Fibroblast of gingiva (primary cell): Measurements from ENCODE around the gene TPSAB1.

ENCODE experiments used
- DNase-seq: peaks from one replicate; pipeline ENCODE4 v3.0.0-alpha.2; 2011; ENCODE audit warnings: low read depth

Gene TPSAB1

DNA sequence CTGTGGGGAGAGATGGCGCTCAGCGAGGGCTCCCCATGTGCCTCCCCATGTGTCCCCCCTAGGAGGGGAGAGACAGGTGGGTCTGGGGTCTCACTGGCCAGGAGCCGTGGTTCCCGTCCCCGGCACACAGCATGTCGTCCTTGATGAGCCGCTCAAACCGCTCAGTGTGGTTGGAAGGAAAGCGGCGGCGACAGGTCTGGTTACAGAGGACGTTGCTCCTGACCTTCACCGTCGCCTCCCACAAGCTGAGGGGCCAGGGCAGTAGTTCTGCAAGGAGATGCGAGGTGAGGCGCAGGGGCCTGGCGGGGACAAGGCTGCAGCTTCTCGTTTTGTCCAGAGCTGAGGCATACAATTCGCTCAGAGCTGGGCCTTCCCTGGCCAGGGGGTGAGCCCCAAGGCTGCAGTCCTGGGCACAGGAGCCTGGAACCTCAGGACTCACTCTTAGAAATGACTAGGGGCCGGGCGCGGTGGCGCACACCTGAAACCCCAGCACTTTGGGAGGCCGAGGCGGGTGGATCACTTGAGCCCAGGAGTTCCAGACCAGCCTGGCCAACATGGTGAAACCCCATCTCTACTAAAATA lies 46.1 kb downstream of the TPSAB1 start:
- DNase-seq: no peak

DNA sequence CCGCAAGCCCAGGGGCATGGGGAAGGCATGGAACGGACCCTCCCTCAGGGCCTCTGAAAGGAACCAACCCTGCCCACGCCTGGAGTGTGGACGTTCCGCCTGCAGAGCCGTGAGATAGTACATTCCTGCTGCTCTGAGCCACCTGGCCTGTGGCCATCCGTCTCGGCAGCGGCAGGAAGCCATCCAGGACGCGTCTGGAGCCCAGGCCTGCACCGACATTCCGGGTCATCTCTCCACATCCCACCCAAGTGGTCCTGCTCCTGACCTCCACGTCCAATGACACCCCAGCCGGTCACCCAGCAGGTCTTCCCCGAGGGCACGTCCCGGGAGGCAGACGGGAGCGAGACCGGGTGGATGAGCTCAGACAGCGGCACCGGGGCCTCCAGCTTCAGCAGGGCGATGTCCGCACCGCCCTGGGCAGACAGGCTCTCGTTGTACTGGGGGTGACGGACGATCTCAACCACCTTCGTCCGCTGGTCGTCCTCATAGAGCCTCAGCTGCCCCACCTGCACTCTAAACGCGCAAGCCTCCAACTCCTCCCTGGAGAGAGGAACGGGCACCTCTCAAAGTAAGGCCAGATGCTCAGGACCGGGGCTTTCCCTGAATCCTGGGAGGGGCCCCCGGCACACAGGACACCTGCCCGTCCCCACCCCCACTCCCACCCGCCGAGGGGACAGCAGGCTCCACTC lies 47.6 kb downstream of the TPSAB1 start:
- DNase-seq: no peak

DNA sequence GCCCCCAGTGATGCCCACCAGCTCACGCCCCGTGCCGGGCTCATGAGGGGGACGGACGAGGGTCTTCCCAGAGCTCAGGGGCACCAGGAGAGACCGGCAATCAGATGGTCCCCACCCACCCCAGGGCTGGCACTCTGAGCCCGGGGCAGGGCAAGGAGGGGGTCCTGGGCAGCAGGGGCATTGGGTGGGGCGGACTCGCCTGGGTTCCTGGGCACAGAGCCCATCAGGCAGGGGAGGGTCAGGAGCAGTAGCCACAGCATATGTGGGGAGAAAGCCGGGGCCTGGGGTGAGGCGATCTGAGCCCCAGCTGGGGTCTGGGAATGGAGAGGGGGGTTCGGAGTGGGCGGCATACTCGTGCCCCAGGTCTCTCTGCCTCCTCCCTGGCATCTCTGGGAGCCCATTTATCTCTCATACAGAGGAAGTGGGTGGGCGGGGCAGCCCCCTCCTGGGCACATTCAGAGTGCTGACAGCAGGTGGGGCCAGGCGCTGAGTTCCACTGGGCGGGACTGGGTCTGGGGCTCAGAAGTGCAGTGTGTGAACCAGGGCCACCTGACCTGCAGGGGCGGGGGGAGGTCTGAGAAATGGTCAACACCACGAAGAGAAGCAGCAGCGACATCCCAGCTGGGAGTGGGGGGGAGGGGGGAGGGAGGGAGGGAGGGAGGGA lies 48.4 kb downstream of the TPSAB1 start:
- DNase-seq: no peak

DNA sequence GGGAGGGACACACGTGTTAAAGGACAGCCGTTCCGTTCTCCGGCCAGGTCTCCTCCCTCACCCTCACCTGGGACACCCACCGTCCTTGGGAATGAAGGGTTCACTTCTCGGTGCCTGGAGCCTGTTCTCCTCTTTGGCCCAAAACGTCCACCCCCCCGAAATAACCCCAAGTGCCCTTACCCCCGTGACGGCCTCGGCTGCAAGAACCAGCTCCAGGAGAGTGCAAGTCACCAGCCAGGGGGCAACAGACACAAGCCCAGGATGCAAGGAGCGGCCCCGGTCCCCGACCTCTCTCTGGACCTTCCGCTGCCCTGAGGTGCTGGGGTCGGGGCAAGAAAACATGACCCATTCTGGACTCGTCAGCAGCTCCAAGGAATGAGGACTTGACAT lies 49.0 kb downstream of the TPSAB1 start:
- no peak for DNase-seq

DNA sequence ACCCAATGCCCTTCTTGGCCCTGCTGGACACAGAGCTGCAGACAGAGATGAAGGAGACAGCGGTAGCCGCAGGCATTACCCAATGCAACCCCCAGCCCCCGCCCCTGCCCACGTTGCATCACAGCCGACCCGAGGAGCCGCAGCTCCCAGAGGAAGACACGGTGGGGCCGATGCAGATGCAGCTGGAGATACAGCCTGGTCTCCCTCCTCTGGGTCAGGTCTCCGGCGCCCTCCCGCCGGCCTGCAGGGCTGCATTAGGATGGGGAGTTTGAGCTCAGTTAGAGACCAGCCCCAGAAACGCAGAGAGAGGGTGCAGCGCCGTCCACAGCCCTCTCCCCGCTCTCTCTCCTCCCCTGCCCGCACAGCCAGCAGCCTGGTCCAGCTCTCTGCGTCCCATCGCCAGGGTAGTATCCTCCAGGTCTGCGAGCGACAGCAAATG lies 49.6 kb downstream of the TPSAB1 start:
- DNase-seq: no peak

DNA sequence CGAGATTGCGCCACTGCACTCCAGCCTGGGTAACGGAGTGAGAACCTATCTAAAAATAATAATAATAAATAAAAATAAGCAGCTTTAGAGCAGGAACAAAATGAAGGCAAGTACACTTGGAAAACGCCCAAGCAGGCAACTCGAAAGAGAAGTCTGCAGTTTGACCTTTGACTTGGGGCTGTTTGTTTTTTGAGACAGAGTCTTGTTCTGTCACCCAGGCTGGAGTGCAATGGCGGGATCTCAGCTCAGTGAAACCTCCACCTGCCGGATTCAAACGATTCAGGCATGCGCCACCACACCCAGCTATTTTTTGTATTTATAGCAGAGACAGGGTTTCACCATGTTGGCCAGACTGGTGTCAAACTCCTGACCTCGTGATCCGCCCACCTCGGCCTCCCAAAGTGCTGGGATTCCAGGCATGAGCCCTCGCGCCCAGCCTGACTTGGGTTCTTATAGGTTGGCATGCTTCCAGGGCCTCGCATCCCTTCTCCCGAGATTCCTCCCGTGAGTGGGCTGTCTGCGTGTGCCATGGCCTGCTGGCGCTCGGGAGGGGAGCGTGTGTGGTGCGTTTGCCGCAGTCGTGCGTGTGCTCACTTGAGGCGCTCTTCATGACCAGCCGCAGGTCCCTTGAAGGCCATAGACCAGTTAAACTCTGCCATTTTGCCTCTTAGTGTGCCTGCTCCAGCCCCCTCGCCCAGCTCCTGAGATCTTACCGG lies 50.5 kb downstream of the TPSAB1 start:
- DNase-seq: no peak

DNA sequence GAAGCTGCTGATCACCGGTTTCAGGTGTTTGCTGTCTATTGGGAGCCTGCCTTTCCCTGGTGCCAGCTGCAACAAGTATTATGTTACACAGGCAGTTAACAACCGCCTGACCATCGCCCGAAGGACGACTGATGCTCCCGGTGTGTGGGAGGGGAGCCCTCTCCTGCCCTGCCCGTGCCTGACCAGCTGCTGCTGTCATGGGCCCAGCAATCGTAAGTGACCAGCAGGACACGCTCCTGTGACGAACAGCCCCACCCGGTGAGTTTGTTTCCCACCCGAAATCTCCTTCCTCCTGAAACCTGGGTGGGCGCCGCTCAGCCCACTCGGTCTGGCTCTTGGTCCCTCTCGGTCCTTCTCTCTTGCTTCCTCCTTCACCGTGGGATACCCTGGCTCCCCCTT lies 51.1 kb downstream of the TPSAB1 start:
- DNase-seq: no peak
